HG03520 (cell line): ENCODE data around the gene ULK4.
"Not testable (repeated sequence)": the region's sequence is repeated elsewhere in the genome, so short reads cannot be mapped to it uniquely, and the experiment has no call there.

Experiments used
- ATAC-seq: cut with Tn5 transposase; IDR thresholded peaks from one replicate; pipeline ENCODE4 v1.9.1; 2021; ENCODE audit warnings: mild to moderate bottlenecking, moderate library complexity; ENCODE audit not compliant: unreplicated experiment

ULK4 gene

GRCh38 chr3:41695806-41696205, 266.1 kb downstream of the ULK4 start:
- ATAC-seq, result not testable (repeated sequence)

- no peak for ATAC-seq
These were observed 268.1 kb downstream of the ULK4 start for GRCh38 chr3:41693799-41694198.

DNA sequence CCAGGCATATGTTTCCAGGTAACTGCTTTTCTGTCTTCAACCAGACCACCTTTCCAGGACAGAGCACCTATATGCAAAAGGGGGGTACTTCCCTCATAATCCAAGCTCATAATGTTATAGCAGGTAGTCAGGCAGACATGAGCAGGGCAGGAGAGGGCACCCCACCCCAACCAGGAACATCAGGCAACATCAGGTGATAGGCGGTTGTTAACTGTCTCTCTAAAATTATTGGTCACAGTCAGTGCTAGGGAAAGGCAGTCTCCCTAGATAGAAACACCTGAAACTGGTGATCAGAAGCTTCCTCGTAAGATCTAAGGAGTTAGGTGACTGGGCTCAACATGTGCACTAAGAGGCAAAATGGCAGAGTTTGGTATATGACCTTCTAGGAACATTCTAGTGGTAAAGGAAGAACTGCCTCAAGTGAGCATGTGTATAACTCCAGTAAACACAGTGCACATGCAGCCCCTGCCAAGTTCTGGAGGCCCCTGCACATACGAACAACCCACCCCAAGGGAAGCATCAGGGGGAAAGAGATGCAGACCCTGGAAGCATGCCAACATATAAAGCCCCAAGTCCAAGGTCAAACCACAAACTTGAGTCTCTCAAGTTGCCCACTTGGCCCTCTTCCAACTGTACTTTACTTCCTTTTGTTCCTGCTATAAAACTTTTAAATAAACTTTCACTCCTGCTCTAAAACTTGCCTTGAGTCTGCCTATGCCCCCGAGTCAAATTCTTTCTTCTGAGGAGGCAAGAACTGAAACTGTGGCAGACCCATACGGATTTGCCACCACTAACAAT, 270.9 kb downstream of the ULK4 start:
- no peak for ATAC-seq

DNA sequence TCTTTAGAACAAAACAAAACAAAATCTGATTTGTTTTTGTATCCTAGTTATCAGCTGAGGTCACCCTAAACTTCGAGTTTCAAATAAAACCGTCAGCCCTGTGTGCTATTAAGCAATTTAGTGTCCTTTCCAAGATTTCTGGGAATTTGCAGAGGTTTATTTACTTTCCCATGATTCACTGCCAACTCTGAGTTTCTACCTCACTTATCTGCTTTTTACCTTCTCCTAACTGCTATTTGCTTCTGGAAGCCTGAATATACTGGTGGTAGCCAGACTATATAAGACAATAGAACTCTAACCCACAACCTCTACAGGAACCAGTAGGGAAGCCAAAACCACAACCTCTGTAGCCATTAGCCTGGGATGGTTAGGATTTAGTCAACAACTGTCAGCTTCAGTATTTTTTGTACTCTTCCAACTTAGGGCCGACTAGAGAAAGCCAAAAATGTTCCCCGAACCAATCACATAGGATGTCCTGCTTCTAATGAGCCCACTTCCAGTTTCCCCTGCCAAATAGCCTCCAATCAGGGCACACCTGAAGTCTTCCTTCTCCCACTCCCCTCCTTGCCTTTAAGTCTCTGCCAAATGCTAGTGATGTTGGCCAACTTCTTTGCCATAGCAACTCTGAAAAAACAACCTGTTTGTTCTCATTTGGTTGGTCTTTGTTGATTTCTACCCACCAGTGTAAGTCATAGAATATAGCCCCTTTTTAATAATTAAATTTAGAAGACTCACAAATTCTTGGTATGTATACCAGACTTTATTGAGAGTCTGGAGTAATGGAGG, 273.1 kb downstream of the ULK4 start:
- no peak for ATAC-seq

DNA sequence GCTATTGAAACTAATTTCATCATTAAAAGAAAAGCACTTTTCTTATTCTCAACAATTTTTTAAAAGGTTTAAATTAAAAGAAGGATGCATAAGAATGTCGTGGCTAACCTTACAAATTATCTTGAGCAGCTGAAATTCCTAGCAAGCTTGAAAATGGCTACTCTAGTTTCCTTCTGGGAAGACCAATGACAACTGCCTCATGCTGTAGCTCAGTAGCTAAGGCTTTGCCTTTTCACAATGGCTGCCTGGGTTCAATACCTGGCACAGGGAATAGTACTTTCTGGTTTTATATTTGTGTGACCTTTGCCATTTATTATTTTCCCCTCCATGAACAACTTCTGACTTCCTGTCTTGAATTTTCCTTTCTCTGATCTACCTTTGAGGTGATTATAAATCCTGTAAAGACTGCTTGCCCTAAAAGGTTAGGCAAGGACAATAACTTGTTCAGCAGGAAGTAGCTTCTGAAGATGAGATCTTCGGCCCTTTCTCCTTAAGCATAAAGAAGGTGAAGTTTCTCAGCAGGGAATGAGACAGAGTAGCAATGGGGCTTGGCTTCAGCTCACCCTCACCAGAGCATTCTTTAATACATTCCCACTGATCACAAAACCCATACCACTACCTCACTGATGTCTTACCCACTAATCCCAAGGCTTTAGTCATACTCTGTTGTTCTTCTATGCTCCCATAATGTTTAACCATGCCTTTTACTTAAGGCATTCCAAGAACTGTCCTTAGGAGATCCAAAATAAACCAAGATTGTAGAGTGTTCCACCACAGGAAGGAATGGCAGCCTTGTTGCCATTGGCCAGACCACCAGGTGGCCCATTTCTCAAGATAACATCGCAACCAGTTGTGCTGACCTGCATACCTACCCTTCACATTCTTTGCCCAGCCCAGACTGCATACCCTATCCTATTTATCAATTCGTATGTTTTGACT, 276.8 kb downstream of the ULK4 start:
- no peak for ATAC-seq

DNA sequence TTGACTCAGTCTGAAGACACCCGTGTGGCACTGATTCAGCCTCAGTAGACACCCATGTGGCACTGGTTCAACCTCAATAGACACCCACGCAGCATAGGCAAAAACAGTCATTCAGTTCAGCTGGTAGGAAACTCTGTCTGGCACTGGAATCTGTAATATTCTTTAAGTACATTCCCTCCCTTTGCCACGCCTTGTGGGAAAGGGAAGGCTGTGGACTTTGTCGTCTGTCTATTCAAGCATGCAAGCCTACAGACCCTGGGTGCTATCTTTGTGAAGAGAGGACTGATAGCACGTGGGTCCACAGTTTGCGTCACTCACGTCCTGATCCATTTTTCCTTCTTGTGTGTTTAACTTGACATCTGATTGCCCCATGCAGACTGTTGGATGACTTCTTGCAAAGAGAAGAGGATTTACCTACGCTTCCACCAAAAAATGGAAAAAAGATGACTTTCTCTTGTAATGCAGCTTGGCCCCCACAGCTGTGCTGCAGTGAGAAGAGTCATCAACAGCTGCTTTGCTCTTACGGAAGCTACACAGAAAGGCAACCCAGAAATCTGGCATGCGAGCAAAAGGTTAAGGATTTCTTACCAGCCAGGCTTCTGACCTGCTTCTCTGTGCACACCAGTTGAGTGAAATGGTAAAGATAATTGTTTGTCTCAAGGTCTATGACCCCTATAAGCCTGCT, 278.1 kb downstream of the ULK4 start:
- no peak for ATAC-seq

- ATAC-seq, result no peak
These were observed 278.9 kb downstream of the ULK4 start for GRCh38 chr3:41682996-41683395.

- ATAC-seq, result no peak
These were observed 279.5 kb downstream of the ULK4 start for GRCh38 chr3:41682382-41682781.

GRCh38 chr3:41681479-41681878, 280.4 kb downstream of the ULK4 start:
- ATAC-seq, result no peak

DNA sequence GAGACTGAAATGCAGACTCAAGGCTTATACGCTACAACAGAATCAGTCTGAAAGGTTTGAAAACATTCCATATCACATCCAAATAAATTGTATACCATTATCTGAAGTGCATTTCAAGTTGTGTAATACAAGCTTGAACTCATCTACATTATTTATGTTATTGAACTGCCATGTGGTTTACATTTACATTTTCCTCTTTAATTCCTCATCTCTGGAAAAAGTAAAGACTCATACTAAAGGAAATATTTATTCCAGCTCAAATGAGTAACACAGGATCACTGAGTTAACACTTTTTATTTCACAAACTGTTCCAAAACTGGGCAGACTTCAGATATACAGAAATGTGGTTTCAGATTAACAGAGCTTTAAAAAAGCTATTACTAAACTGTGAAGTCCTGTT, 282.5 kb downstream of the ULK4 start:
- ATAC-seq, result no peak

GRCh38 chr3:41675102-41675501, 286.8 kb downstream of the ULK4 start:
- ATAC-seq, result not testable (repeated sequence)

- ATAC-seq, result no peak
These were observed 287.5 kb downstream of the ULK4 start for GRCh38 chr3:41674449-41674848.

- ATAC-seq, result no peak
These were observed 288.3 kb downstream of the ULK4 start for GRCh38 chr3:41673650-41674049.

GRCh38 chr3:41668379-41668778, 293.5 kb downstream of the ULK4 start:
- no peak for ATAC-seq

DNA sequence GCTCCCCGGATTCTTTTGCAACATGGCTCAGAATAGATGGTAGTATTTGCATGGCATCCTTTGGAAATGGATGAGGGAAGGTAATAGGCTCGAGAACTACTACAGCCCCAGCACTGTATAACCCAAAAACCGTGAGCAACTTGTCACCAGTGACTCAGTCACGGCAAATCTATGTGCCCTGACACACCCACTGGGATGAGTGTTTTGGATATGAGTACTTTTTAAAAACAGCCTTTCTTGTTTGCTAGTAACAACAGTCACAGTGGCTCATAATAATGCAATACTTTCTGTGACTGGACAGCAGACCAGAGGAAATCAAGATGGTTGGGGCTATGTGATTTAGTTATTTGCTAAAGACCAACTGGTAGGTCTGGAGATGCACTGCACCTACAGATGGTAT, 299.6 kb downstream of the ULK4 start:
- ATAC-seq, result no peak

DNA sequence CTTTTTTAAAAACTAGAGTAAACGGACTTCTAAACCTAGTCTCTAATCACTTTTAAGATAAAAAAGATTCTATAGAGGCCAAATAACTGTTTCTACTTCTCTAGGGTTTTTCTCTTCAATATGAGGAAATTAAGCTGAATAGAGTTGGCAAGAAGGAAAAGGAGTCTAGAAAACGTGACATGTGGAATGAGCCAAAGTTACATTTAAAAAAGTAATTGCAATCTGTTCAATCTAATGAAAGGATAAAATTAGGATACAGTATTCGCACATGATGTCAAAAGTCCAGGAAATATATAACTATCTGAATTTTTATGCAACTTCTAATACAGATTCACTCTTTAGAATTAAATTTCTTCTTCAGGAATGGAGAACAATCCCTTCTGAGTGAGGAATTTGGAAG, 300.1 kb downstream of the ULK4 start:
- ATAC-seq, result no peak

DNA sequence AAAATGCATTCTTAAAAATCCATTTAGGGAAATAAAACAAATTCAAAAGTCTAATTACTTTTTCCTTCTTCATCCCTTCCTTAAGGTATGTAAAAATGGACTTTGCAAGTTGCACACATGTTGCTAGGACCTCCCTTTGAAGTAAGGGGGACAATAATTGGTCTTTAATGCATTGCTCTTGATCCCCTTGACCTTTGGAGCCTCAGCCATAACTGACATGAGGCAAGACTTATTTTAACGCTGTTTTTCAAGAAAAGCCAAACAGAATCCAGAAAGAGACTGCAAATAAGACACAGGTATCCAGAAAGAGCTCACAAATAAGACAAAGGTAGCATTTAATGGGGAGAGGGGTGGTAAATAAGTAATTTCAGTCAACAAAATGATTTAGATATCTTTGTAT, 301.4 kb downstream of the ULK4 start:
- ATAC-seq, result no peak

DNA sequence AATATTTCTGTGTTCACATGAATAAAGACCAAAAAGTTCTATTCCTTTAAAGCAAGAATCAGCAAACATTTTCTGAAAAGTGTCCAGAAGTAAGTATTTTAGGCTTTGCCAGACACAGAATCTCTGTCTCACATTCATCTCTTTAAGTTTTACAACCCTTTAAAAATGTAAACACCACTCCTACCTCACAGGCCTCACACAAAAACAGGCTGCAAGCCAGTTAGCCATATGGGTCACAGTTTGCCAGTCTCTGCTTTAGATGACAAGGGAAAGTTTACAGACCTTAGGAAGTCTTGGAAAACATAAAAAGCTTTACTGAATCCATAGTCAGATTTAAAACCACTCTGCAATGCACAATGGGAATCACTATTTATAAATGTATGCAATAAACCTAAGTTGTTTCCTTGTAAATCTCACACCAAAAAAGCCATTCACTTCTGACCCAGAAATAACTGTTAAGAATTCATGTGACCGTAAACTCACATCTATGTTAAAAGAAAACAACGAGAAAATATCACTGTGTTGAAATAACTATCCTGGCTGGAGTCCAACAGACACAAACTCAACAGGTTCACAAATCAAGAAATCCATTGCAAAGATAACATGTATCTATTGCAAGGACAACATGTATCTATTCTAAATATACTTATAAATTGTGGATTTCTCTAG, 308.2 kb downstream of the ULK4 start:
- no peak for ATAC-seq

DNA sequence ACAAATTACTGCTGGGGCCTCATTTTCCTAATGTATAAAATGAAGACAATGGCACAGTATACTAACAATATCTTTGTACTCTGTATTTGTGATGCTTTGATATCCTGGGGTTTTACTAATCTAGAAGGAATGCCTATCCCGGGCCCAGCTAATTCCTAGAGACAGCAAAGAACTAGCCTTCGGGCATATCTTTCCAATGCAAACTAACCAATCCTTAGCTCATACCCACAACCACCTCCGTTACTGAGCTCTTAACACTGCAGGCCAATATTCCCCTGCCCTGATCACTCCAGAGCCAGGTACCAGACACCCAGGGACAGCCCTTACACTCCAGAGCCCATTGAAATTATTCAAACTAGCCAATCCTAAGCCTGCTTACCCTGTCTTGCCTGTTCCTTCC, 309.0 kb downstream of the ULK4 start:
- ATAC-seq, result no peak

- no peak for ATAC-seq
These were observed 309.4 kb downstream of the ULK4 start for GRCh38 chr3:41652506-41652905.
